ENCODE results near the gene LMNTD2.
A peak's percentile ranks its signal among the peaks of the same experiment; 100 is the strongest.

Gene LMNTD2

GRCh38 chr11:565921-566509, 5.5 kb upstream of the LMNTD2 start:
- DNase-seq (ENCODE audit: low read depth in 2 of 2) = no peak
- TF ChIP-seq CTCF (IDR thresholded peaks at IDR 0.05; ENCODE audit: low read depth, low read length) = peak; percentile 18
- no peak overlapping the region for H3K4me3 ChIP-seq (replicated peaks in 1 of 2; ENCODE audit: low read depth in 2 of 2, low read length in 2 of 2)

GRCh38 chr11:563812-564578, 3.5 kb upstream of the LMNTD2 start:
- no peak for TF ChIP-seq CTCF (IDR thresholded peaks at IDR 0.05; ENCODE audit: low read depth, low read length)
- no peak overlapping the region for H3K4me3 ChIP-seq (replicated peaks in 1 of 2; ENCODE audit: low read depth in 2 of 2, low read length in 2 of 2)

GRCh38 chr11:563066-563811, 2.7 kb upstream of the LMNTD2 start:
- TF ChIP-seq CTCF (IDR thresholded peaks at IDR 0.05; ENCODE audit: low read depth, low read length) = no peak
- no peak overlapping the region for H3K4me3 ChIP-seq (replicated peaks in 1 of 2; ENCODE audit: low read depth in 2 of 2, low read length in 2 of 2)
- DNase-seq (ENCODE audit: low read depth in 2 of 2) = no peak

More at GRCh38 chr11:563812-564578, 3.5 kb upstream of the LMNTD2 start:
- DNase-seq (ENCODE audit: low read depth in 2 of 2) = no peak

GRCh38 chr11:562046-562645, 1.6 kb upstream of the LMNTD2 start:
- no peak for DNase-seq (ENCODE audit: low read depth in 2 of 2)
- TF ChIP-seq CTCF (IDR thresholded peaks at IDR 0.05; ENCODE audit: low read depth, low read length) = no peak
- peak overlapping the region in 1 of 2 donors; percentile 64 for H3K4me3 ChIP-seq (replicated peaks in 1 of 2; ENCODE audit: low read depth in 2 of 2, low read length in 2 of 2)

GRCh38 chr11:561148-562003, 838 bp upstream of the LMNTD2 start:
- H3K4me3 ChIP-seq (replicated peaks in 1 of 2; ENCODE audit: low read depth in 2 of 2, low read length in 2 of 2) = peak overlapping the region; percentile 46 to 64
- no peak for DNase-seq (ENCODE audit: low read depth in 2 of 2)
- TF ChIP-seq CTCF (IDR thresholded peaks at IDR 0.05; ENCODE audit: low read depth, low read length) = no peak

Measured in cardiac fibroblast (primary cell).